Endothelial cell of umbilical vein (primary cell): ENCODE data around the gene HTR3B. TPM values are rescaled to one million over a fixed set of nuclear protein-coding genes. Genes with fewer than 3 reads are reported as not detected.
"Not testable (repeated sequence)": the region's sequence is repeated elsewhere in the genome, so short reads cannot be mapped to it uniquely, and the experiment has no call there.

Experiments
- BruUV-seq: library from RNA; stranded (reverse); fragments of 400-500 nt; replicated peaks from 2 replicates; lab custom pipeline; 2021; lab: Mats Ljungman, UMichigan
- CTCF ChIA-PET: fragments of 300-600, 350-600 bp; sonication (Branson Sonifier 250); formaldehyde crosslinking; loops from one replicate; lab custom pipeline; 2021; ENCODE audit warnings: antibody characterized with exemption, inconsistent platforms; lab: Charles Lee
- POLR2A ChIA-PET: fragments of 300-600, 350-600 bp; sonication (Branson Sonifier 250); formaldehyde crosslinking; loops from one replicate; lab custom pipeline; 2021; ENCODE audit warnings: antibody characterized with exemption, inconsistent platforms; lab: Charles Lee
- DNase-seq: peaks from one replicate; pipeline ENCODE4 v3.0.0-alpha.2; 2011; ENCODE audit warnings: low read depth, low spot score
- FAIRE-seq: peaks from 2 replicates; lab custom pipeline; 2011; peaks lifted over from hg19 to GRCh38; lab: Jason Lieb, UNC
- H2AFZ ChIP-seq: 2 replicates; pipeline ENCODE4 v1.6.0; 2012; ENCODE audit warnings: low read depth, low read length, control low read depth, inconsistent platforms
- H3K27ac ChIP-seq: 2 replicates; pipeline ENCODE4 v1.5.1; 2011; ENCODE audit warnings: low read depth, mild to moderate bottlenecking, control low read depth, low read length, moderate library complexity; ENCODE audit not compliant: insufficient read depth
- H3K27me3 ChIP-seq, 2 experiments: 2 replicates each; pipeline versions ENCODE4 v1.6.0 to v1.6.1; 2011; ENCODE audit warnings: low read length in 2 of 2, mixed read lengths in 1 of 2; ENCODE audit not compliant: control insufficient read depth in 2 of 2, insufficient read depth in 2 of 2
- H3K36me3 ChIP-seq, 2 experiments: 2 replicates in 1 of 2; 3 replicates in 1 of 2; pipeline ENCODE4 v1.5.1; 2011; ENCODE audit warnings: low read length in 2 of 2, mild to moderate bottlenecking in 1 of 2, moderate library complexity in 1 of 2; ENCODE audit not compliant: control insufficient read depth in 2 of 2, insufficient read depth in 2 of 2; ENCODE audit errors: extremely low read depth in 1 of 2
- H3K4me1 ChIP-seq: 3 replicates; pipeline ENCODE4 v1.5.1; 2011; ENCODE audit warnings: mild to moderate bottlenecking, low read length; ENCODE audit not compliant: control insufficient read depth, insufficient read depth; ENCODE audit errors: extremely low read depth
- H3K4me2 ChIP-seq: 2 replicates; pipeline ENCODE4 v1.6.1; 2011; ENCODE audit warnings: low read length, control low read depth, mixed read lengths; ENCODE audit not compliant: insufficient read depth
- H3K4me3 ChIP-seq, 3 experiments: fragments of 200-600 bp in 1 of 3; sonication (generic), shearing (Covaris generic) in 1 of 3; replicated peaks in 1 of 3; 2 replicates each; pipeline ENCODE4 v1.5.1; 2011 to 2016; ENCODE audit warnings: control low read depth in 3 of 3, low read length in 3 of 3, mild to moderate bottlenecking in 2 of 3, inconsistent platforms in 1 of 3, low read depth in 1 of 3, moderate library complexity in 1 of 3; ENCODE audit not compliant: insufficient read depth in 1 of 3
- H3K79me2 ChIP-seq: 2 replicates; pipeline ENCODE4 v1.6.0; 2012; ENCODE audit warnings: low read length, inconsistent platforms; ENCODE audit not compliant: control insufficient read depth, insufficient read depth
- H3K9ac ChIP-seq: replicated peaks from 2 replicates; pipeline ENCODE3; 2011; ENCODE audit warnings: low read length, control low read depth; ENCODE audit not compliant: insufficient read depth; ENCODE audit errors: extremely low read depth
- H3K9me1 ChIP-seq: replicated peaks from 3 replicates; pipeline ENCODE4 v1.6.0; 2011; ENCODE audit warnings: mild to moderate bottlenecking, low read length; ENCODE audit not compliant: control insufficient read depth, insufficient read depth; ENCODE audit errors: extremely low read depth
- H3K9me3 ChIP-seq: replicated peaks from 2 replicates; pipeline ENCODE4 v1.5.1; 2012; ENCODE audit warnings: low read length, inconsistent platforms; ENCODE audit not compliant: control insufficient read depth, insufficient read depth
- H4K20me1 ChIP-seq: replicated peaks from 2 replicates; pipeline ENCODE3; 2011; ENCODE audit warnings: mild to moderate bottlenecking, low read length; ENCODE audit not compliant: control insufficient read depth, insufficient read depth; ENCODE audit errors: extremely low read depth
- FOS ChIP-seq: IDR thresholded peaks from 2 replicates; pipeline ENCODE4 v1.6.1; 2011; ENCODE audit warnings: mild to moderate bottlenecking, low read length, moderate library complexity, borderline replicate concordance; ENCODE audit not compliant: insufficient read depth
- POLR2AphosphoS5 ChIP-seq: IDR thresholded peaks from 2 replicates; pipeline ENCODE4 v1.6.1; 2012; ENCODE audit warnings: low read depth, mild to moderate bottlenecking, control low read depth, low read length, moderate library complexity; ENCODE audit not compliant: insufficient read depth
- dilution Hi-C: fragments of 300-500 bp; cut with MboI; formaldehyde crosslinking; loops from one replicate; pipeline ENCODE4 v1.15.0; 2019; ENCODE audit warnings: low sequenced_read_pairs; ENCODE audit not compliant: extremely low pct_ligation_motif_present
- intact Hi-C: fragments of 100-400 bp; cut with micrococcal nuclease; formaldehyde crosslinking; loops from one replicate; pipeline ENCODE4 v1.10.0; 2022
- polyA plus RNA-seq, 4 experiments: library from polyadenylated mRNA; depleted of rRNA in 3 of 4; stranded (reverse) in 3 of 4; unstranded in 1 of 4; fragments of >200 nt; gene quantifications; 2 replicates each; pipeline versions ENCODE4 v1.2.1 to v1.2.3, GENCODE V29; 2011 to 2012; ENCODE audit warnings: missing spikeins in 1 of 4
- total RNA-seq: library from RNA; stranded (reverse); gene quantifications from 2 replicates; pipeline ENCODE4 v1.2.3, GENCODE V29; 2021

Gene HTR3B
- total and polyA plus RNA-seq, 2 donors (not counting 3 experiments of a cell fraction or from before 2014, with no cell fraction given) = not detected

GRCh38 chr11:113877670-113878055, 26.9 kb upstream of the HTR3B start:
- H3K36me3 ChIP-seq = no peaks in the 10 kb centered on the region
- BruUV-seq = no TSS peak
- dilution Hi-C loops = no loop called here

DNA sequence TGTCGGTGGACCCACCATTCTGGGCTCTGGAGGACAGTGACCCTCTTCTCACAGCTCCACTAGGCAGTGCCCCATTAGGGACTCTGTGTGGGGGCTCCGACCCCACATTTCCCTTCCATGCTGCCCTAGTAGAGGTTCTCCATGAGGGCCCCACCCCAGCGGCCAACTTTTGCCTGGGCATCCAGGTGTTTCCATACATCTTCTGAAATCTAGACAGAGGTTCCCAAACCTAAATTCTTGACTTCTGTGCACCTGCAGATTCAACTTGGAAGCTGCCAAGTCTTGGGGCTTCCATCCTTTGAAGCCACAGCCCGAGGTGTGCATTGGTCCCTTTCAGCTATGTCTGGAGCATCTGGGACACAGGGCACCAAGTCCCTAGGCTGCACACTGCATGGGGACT, 25.1 kb upstream of the HTR3B start:
- dilution Hi-C loops, FAIRE-seq, H3K27ac ChIP-seq, H3K9me3 ChIP-seq, H3K27me3 ChIP-seq, BruUV-seq, H3K4me3 ChIP-seq, H2AFZ ChIP-seq, H4K20me1 ChIP-seq, H3K9me1 ChIP-seq, H3K79me2 ChIP-seq, POLR2A ChIA-PET, DNase-seq, H3K36me3 ChIP-seq, H3K4me2 ChIP-seq, H3K9ac ChIP-seq: not testable (repeated sequence)
- CTCF ChIA-PET = interaction anchor here (1.9 kb wide), 1 partner anchor 382 kb away, joined by 5 read pairs; no protein-coding TSS in a partner anchor
- intact Hi-C loops = loop anchor here (5.0 kb wide), 1 partner anchor 523 kb away; the partner anchor contains the start of genes C11orf71 and RBM7
- H3K4me1 ChIP-seq = peaks cover 11% of the 10 kb centered on the region

More at GRCh38 chr11:113877670-113878055, 26.9 kb upstream of the HTR3B start:
- Histone ChIP-seq H3K27ac (peak overlapping the region; percentile 34), H3K27me3 (no peaks in the 10 kb centered on the region), H3K9me3 (no peaks in the 10 kb centered on the region), H3K4me3 (no peak overlapping the region), H3K4me1 (peaks cover 23% of the 10 kb centered on the region), H3K9me1 (no peaks in the 10 kb centered on the region), H2AFZ (no peak overlapping the region), H3K9ac (no peak overlapping the region), H3K4me2 (peak overlapping the region; percentile 44), H3K79me2 (peaks cover 6% of the 10 kb centered on the region), H4K20me1 (no peaks in the 10 kb centered on the region)
- ChIA-PET POLR2A (interaction anchor here (0.5 kb wide), 1 partner anchor 24 kb away, joined by 3 read pairs; no protein-coding TSS in a partner anchor), CTCF (no interaction called here)
- intact Hi-C loops = loop anchor here (5.0 kb wide), 1 partner anchor 525 kb away; the partner anchor contains the start of genes C11orf71 and RBM7
- TF ChIP-seq FOS = peak; percentile 21
- no peak for TF ChIP-seq POLR2AphosphoS5
- DNase-seq = peak; percentile 60
- FAIRE-seq = peak; percentile 62
